Prostate gland (tissue), 2 donors: ENCODE results near the gene BABAM2. TPM values are rescaled to one million over a fixed set of nuclear protein-coding genes. Genes with fewer than 3 reads are reported as not detected.
"Not testable (repeated sequence)": the region's sequence is repeated elsewhere in the genome, so short reads cannot be mapped to it uniquely, and the experiment has no call there.

Experiments
- DNase-seq: peaks from one replicate; pipeline ENCODE4 v3.0.0-alpha.2; 2019; ENCODE audit warnings: low spot score
- H3K27ac ChIP-seq, 2 donors: fragments of 200-600 bp; sonication (generic); 2 replicates each; pipeline ENCODE4 v1.5.1; 2017 to 2019
- H3K27me3 ChIP-seq: fragments of 200-600 bp; sonication (generic); replicated peaks from 2 replicates; pipeline ENCODE4 v1.5.1; 2019; ENCODE audit not compliant: insufficient read depth
- H3K36me3 ChIP-seq, 2 donors: fragments of 200-600 bp; sonication (generic); 1 replicate in 1 of 2; 2 replicates in 1 of 2; pipeline versions ENCODE4 v1.5.1 to v1.8.1; 2017 to 2019
- H3K4me1 ChIP-seq: fragments of 200-600 bp; sonication (generic); replicated peaks from 2 replicates; pipeline ENCODE4 v1.5.1; 2019
- H3K4me3 ChIP-seq, 2 donors: fragments of 200-600 bp; sonication (generic); 2 replicates each; pipeline ENCODE4 v1.5.1; 2017 to 2019
- H3K9me3 ChIP-seq: fragments of 200-600 bp; sonication (generic); 2 replicates; pipeline ENCODE4 v1.5.1; 2017
- CTCF ChIP-seq, 4 experiments: fragments of 200-600 bp in 2 of 4; fragments of 450-650 bp in 2 of 4; sonication (generic) in 2 of 4; IDR thresholded peaks; 1 replicate in 3 of 4; 2 replicates in 1 of 4; pipeline ENCODE4 v1.5.1; 2016 to 2019; ENCODE audit warnings: antibody characterized with exemption in 4 of 4, mild to moderate bottlenecking in 2 of 4, moderate library complexity in 2 of 4
- POLR2A ChIP-seq: fragments of 450-650 bp; IDR thresholded peaks from one replicate; pipeline ENCODE4 v1.6.1; 2016; ENCODE audit warnings: antibody characterized with exemption, mild to moderate bottlenecking
- POLR2AphosphoS5 ChIP-seq: sonication (generic); formaldehyde crosslinking; IDR thresholded peaks from one replicate; pipeline ENCODE4 v1.6.1; 2017; ENCODE audit warnings: antibody characterized with exemption
- WGBS: methylation state at CpG from one replicate; pipeline ENCODE4 v1.1.5; 2018; 5-methylcytosine and 5-hydroxymethylcytosine counted together
- intact Hi-C: fragments of 100-400 bp; cut with DNase I; formaldehyde crosslinking; loops from one replicate; pipeline ENCODE4 v1.14.2; 2022
- total RNA-seq, 2 donors: library from RNA; depleted of rRNA; stranded (reverse); fragments of >200 nt; gene quantifications; one replicate each; pipeline ENCODE4 v1.1.0, GENCODE V29; 2016

BABAM2 gene
- total RNA-seq, 2 donors from 2014 or later: 35.8 to 37.3 TPM

GRCh38 chr2:28326881-28327505 lies 436.5 kb downstream of the BABAM2 start:
- 65% methylated on average over 6 of the region's 6 CpGs for WGBS
- Histone ChIP-seq H3K27me3 (no peaks in the 10 kb centered on the region), H3K4me3 (no peak overlapping the region), H3K4me1 (no peaks in the 10 kb centered on the region), H3K36me3 (no peaks in the 10 kb centered on the region), H3K9me3 (no peaks in the 10 kb centered on the region), H3K27ac (no peak overlapping the region)
- intact Hi-C loops: no loop called here
- TF ChIP-seq POLR2AphosphoS5 (no peak), POLR2A (no peak), CTCF (IDR thresholded peaks at IDR 0.05) (no peak)
- DNase-seq: no peak

GRCh38 chr2:28327581-28327955 lies 437.0 kb downstream of the BABAM2 start:
- no peak for DNase-seq
- Histone ChIP-seq H3K27ac (peak overlapping the region in 1 of 2 donors; percentile 1), H3K36me3 (no peaks in the 10 kb centered on the region), H3K27me3 (no peaks in the 10 kb centered on the region), H3K9me3 (no peaks in the 10 kb centered on the region), H3K4me3 (no peak overlapping the region), H3K4me1 (no peaks in the 10 kb centered on the region)
- intact Hi-C loops: no loop called here
- 68% methylated on average over 7 of the region's 7 CpGs for WGBS
- TF ChIP-seq POLR2AphosphoS5: no peak
- TF ChIP-seq POLR2A: no peak
- TF ChIP-seq CTCF (IDR thresholded peaks at IDR 0.05): no peak

- TF ChIP-seq POLR2A (no peak), CTCF (IDR thresholded peaks at IDR 0.05) (no peak), POLR2AphosphoS5 (peak; percentile 12)
- Histone ChIP-seq H3K27me3 (no peaks in the 10 kb centered on the region), H3K4me1 (no peaks in the 10 kb centered on the region), H3K27ac (peak overlapping the region in 1 of 2 donors; percentile 1), H3K9me3 (no peaks in the 10 kb centered on the region), H3K4me3 (no peak overlapping the region), H3K36me3 (no peaks in the 10 kb centered on the region)
- intact Hi-C loops: no loop called here
- 51% methylated on average over 14 of the region's 14 CpGs for WGBS
- peak; percentile 46 for DNase-seq
These were observed 437.7 kb downstream of the BABAM2 start for GRCh38 chr2:28327956-28328922.

GRCh38 chr2:28329184-28329583 lies 438.7 kb downstream of the BABAM2 start:
- Histone ChIP-seq H3K27ac (no peak overlapping the region), H3K36me3 (no peaks in the 10 kb centered on the region), H3K4me3 (no peak overlapping the region), H3K4me1 (no peaks in the 10 kb centered on the region), H3K9me3 (no peaks in the 10 kb centered on the region), H3K27me3 (no peaks in the 10 kb centered on the region)
- 83% methylated on average over 5 of the region's 5 CpGs for WGBS
- no peak for DNase-seq
- TF ChIP-seq CTCF (IDR thresholded peaks at IDR 0.05) (no peak), POLR2A (no peak), POLR2AphosphoS5 (no peak)
- intact Hi-C loops: no loop called here

GRCh38 chr2:28330722-28331121 lies 440.2 kb downstream of the BABAM2 start:
- DNase-seq, H3K27me3 ChIP-seq, H3K27ac ChIP-seq, intact Hi-C loops, H3K4me1 ChIP-seq, H3K36me3 ChIP-seq, H3K4me3 ChIP-seq, H3K9me3 ChIP-seq: not testable (repeated sequence)
- 73% methylated on average over 5 of the region's 5 CpGs for WGBS

- H3K36me3 ChIP-seq, intact Hi-C loops, H3K4me1 ChIP-seq, H3K27me3 ChIP-seq, DNase-seq, H3K4me3 ChIP-seq, H3K9me3 ChIP-seq, H3K27ac ChIP-seq: not testable (repeated sequence)
- 99% methylated on average over 3 of the region's 3 CpGs for WGBS
These were observed 441.3 kb downstream of the BABAM2 start for GRCh38 chr2:28331797-28332196.
